Heart left ventricle (tissue), 16 donors: ENCODE data around the gene ARL15. TPM values are rescaled to one million over a fixed set of nuclear protein-coding genes. Genes with fewer than 3 reads are reported as not detected.

ENCODE experiments used
- ATAC-seq, 4 donors: fragments of 200-7000 bp; cut with Tn5 transposase; one replicate each; pipeline ENCODE4 v1.9.1; 2020 to 2022; ENCODE audit warnings: moderate library complexity in 4 of 4, mild to moderate bottlenecking in 3 of 4, moderate number of reproducible peaks in 1 of 4
- DNase-seq, 5 donors: peaks; one replicate each; pipeline ENCODE4 v3.0.0-alpha.2; 2020
- H3K27ac ChIP-seq, 12 donors: fragments of 200-600 bp; sonication (generic) in 4 of 12; one replicate each; pipeline versions ENCODE4 v1.5.0 to v1.8.0; 2016 to 2022; ENCODE audit warnings: mild to moderate bottlenecking in 2 of 12
- H3K27me3 ChIP-seq, 9 donors: fragments of 200-600 bp; sonication (generic) in 2 of 9; one replicate each; pipeline versions ENCODE4 v1.5.1 to v1.8.0; 2016 to 2022; ENCODE audit warnings: mild to moderate bottlenecking in 3 of 9
- H3K36me3 ChIP-seq, 9 donors: fragments of 200-600 bp; sonication (generic) in 2 of 9; one replicate each; pipeline versions ENCODE4 v1.5.0 to v1.8.0; 2018 to 2022; ENCODE audit warnings: mild to moderate bottlenecking in 2 of 9
- H3K4me1 ChIP-seq, 12 donors: fragments of 200-600 bp; sonication (generic) in 4 of 12; one replicate each; pipeline versions ENCODE4 v1.5.0 to v1.8.0; 2016 to 2022; ENCODE audit warnings: mild to moderate bottlenecking in 3 of 12
- H3K4me3 ChIP-seq, 12 donors: fragments of 200-600 bp; sonication (generic) in 4 of 12; one replicate each; pipeline versions ENCODE4 v1.5.0 to v1.8.0; 2017 to 2022; ENCODE audit warnings: mild to moderate bottlenecking in 9 of 12, moderate library complexity in 4 of 12
- H3K9me3 ChIP-seq, 12 donors: fragments of 200-600 bp; sonication (generic) in 4 of 12; one replicate each; pipeline versions ENCODE4 v1.5.0 to v1.8.0; 2016 to 2022; ENCODE audit warnings: mild to moderate bottlenecking in 1 of 12
- CTCF ChIP-seq, 12 donors: fragments of 200-600 bp; sonication (generic) in 4 of 12; IDR thresholded peaks; one replicate each; pipeline versions ENCODE4 v1.5.0 to v1.8.0; 2018 to 2022; ENCODE audit warnings: antibody characterized with exemption in 12 of 12, mild to moderate bottlenecking in 5 of 12
- POLR2A ChIP-seq, 2 donors: fragments of 450-650 bp; IDR thresholded peaks; one replicate each; pipeline ENCODE4 v1.6.1; 2017; ENCODE audit warnings: antibody characterized with exemption in 2 of 2, mild to moderate bottlenecking in 2 of 2, moderate library complexity in 2 of 2
- WGBS, 4 donors: extraction: QIAGEN DNeasy Blood & Tissue Kit in 2 of 4; methylation state at CpG; one replicate each; pipeline versions ENCODE4 v1.1.5 to v1.1.7; 2013 to 2018; 5-methylcytosine and 5-hydroxymethylcytosine counted together
- intact Hi-C, 10 donors: fragments of 100-400 bp; cut with DNase I; formaldehyde crosslinking; loops; one replicate each; pipeline versions ENCODE4 v1.11.1 to v1.14.2; 2022
- polyA plus RNA-seq, 2 donors: library from polyadenylated mRNA; stranded (reverse); fragments of 200-250 nt; gene quantifications; one replicate each; pipeline ENCODE4 v1.2.3, GENCODE V29; 2013
- total RNA-seq, 9 donors: library from RNA; depleted of rRNA in 2 of 9; stranded (reverse); fragments of >200 nt in 2 of 9; fragmentation: NEBNext Ultra II Directional in 3 of 9; extraction: Animal tissue kit (Norgen Biotek cat#: 25700) in 3 of 9; gene quantifications; one replicate each; pipeline versions ENCODE4 v1.1.0 to v1.2.4, GENCODE V29; 2016 to 2023
- donor health status: ischemic (EF 13 %, LVEDD 7.1; RV severe dilation, severe dysfunction).
- donor health status: healthy with polysubstance abuse.
- donor health status: DM: no; HTN: yes; CAD: no.
- donor health status: DM: no; HTN: no; CAD: no.
- donor health status: ischemic (EF 25% LVEDD 6.9; RV normal size, moderate dysfunction).
- donor health status: ischemic (EF 25% LVEDD 5.7; RV mildly dilated, moderate dysfunction).
- donor health status: healthy.
- donor health status: DM: yes; HTN: yes; CAD: no.
- donor health status: ischemic (EF 35%, LVEDD 5.7; RV mildly dilated, moderate dysfunction).
- donor health status: nonischemic (EF 11% LVEDD 7.7; RV severe dilation, severe dysfunction).
- donor health status: DM: yes; HTN: yes; CAD: no.
- donor health status: PGD.
- donor health status: ischemic (EF 29% LVEDD 5.4; RV normal size, mild dysfunction).
- donor health status: nonischemic (EF 23%, LVEDD 6.1; RV moderate dilation, normal function).

ARL15 gene
- total and polyA plus RNA-seq, 11 donors: 7.1 to 35.0 (median 23.2) TPM

- 82 to 88% (median 86%) methylated on average over 2 of the region's 2 CpGs for WGBS, 4 donors
These were observed 236.6 kb downstream of the ARL15 start for GRCh38 chr5:54073735-54074134.

GRCh38 chr5:54073131-54073530 is 237.2 kb downstream of the ARL15 start:
- intact Hi-C loops: no loop called here
- 70 to 85% (median 80%) methylated on average over 3 of the region's 3 CpGs for WGBS, 4 donors
- H3K27me3 ChIP-seq: no peaks in the 10 kb centered on the region
- peaks cover 0 to 8% (median 2%) of the 10 kb centered on the region in 12 donors for H3K4me1 ChIP-seq
- no peak for TF ChIP-seq CTCF (IDR thresholded peaks at IDR 0.05)
- TF ChIP-seq POLR2A (IDR thresholded peaks at IDR 0.05): no peak
- DNase-seq (no peak), ATAC-seq (no peak)
- no peaks in the 10 kb centered on the region for H3K36me3 ChIP-seq
- no peaks in the 10 kb centered on the region for H3K9me3 ChIP-seq
- H3K27ac ChIP-seq: no peak overlapping the region
- H3K4me3 ChIP-seq: no peak overlapping the region

More at GRCh38 chr5:54073735-54074134, 236.6 kb downstream of the ARL15 start:
- DNase-seq (no peak), ATAC-seq (no peak)
- Histone ChIP-seq H3K27me3 (no peaks in the 10 kb centered on the region), H3K36me3 (no peaks in the 10 kb centered on the region), H3K9me3 (no peaks in the 10 kb centered on the region), H3K27ac (no peak overlapping the region), H3K4me1 (peaks cover 0 to 3% (median 0%) of the 10 kb centered on the region in 12 donors), H3K4me3 (no peak overlapping the region)
- TF ChIP-seq POLR2A (IDR thresholded peaks at IDR 0.05): no peak
- TF ChIP-seq CTCF (IDR thresholded peaks at IDR 0.05): no peak
- intact Hi-C loops: no loop called here

GRCh38 chr5:54066433-54066832 is 243.9 kb downstream of the ARL15 start:
- ATAC-seq (no peak), DNase-seq (no peak)
- intact Hi-C loops: no loop called here
- 92 to 94% (median 93%) methylated on average over 2 of the region's 2 CpGs for WGBS, 4 donors
- Histone ChIP-seq H3K4me3 (no peak overlapping the region), H3K27me3 (no peaks in the 10 kb centered on the region), H3K27ac (no peak overlapping the region), H3K9me3 (no peaks in the 10 kb centered on the region), H3K36me3 (no peaks in the 10 kb centered on the region), H3K4me1 (peaks cover 0 to 8% (median 4%) of the 10 kb centered on the region in 12 donors)
- TF ChIP-seq POLR2A (IDR thresholded peaks at IDR 0.05) (no peak), CTCF (IDR thresholded peaks at IDR 0.05) (no peak)

GRCh38 chr5:54063817-54064216 is 246.6 kb downstream of the ARL15 start:
- intact Hi-C loops: no loop called here
- Histone ChIP-seq H3K4me3 (no peak overlapping the region), H3K27ac (no peak overlapping the region), H3K9me3 (no peaks in the 10 kb centered on the region), H3K4me1 (peaks cover 0 to 8% (median 4%) of the 10 kb centered on the region in 12 donors), H3K36me3 (peaks cover 0 to 4% (median 0%) of the 10 kb centered on the region in 9 donors), H3K27me3 (no peaks in the 10 kb centered on the region)
- no peak for ATAC-seq
- TF ChIP-seq CTCF (IDR thresholded peaks at IDR 0.05) (no peak), POLR2A (IDR thresholded peaks at IDR 0.05) (no peak)
- WGBS, 4 donors: 78 to 99% (median 96%) methylated on average over 3 of the region's 3 CpGs
- no peak for DNase-seq
